HG03521 (cell line): ENCODE results near the gene ATP5IF1.

Source experiments
- ATAC-seq: cut with Tn5 transposase; IDR thresholded peaks from one replicate; pipeline ENCODE4 v1.9.1; 2021; ENCODE audit warnings: mild to moderate bottlenecking, moderate library complexity; ENCODE audit not compliant: unreplicated experiment

Gene ATP5IF1

GRCh38 chr1:28264897-28265296 is 29.0 kb downstream of the ATP5IF1 start:
- ATAC-seq = no peak

GRCh38 chr1:28265577-28265976 is 29.7 kb downstream of the ATP5IF1 start:
- ATAC-seq = no peak

GRCh38 chr1:28266920-28267322 is 31.0 kb downstream of the ATP5IF1 start:
- no peak for ATAC-seq

GRCh38 chr1:28267633-28268032 is 31.7 kb downstream of the ATP5IF1 start:
- ATAC-seq = no peak

GRCh38 chr1:28269529-28269928 is 33.6 kb downstream of the ATP5IF1 start:
- ATAC-seq = no peak

- ATAC-seq = no peak
Measured at GRCh38 chr1:28272215-28272852, 36.4 kb downstream of the ATP5IF1 start.

GRCh38 chr1:28273216-28273860 is 37.4 kb downstream of the ATP5IF1 start:
- no peak for ATAC-seq

GRCh38 chr1:28278763-28279162 is 42.8 kb downstream of the ATP5IF1 start:
- no peak for ATAC-seq

GRCh38 chr1:28279721-28280120 is 43.8 kb downstream of the ATP5IF1 start:
- no peak for ATAC-seq

GRCh38 chr1:28280501-28280900 is 44.6 kb downstream of the ATP5IF1 start:
- no peak for ATAC-seq

- ATAC-seq = no peak
Measured at GRCh38 chr1:28280977-28281381, 45.1 kb downstream of the ATP5IF1 start.

- no peak for ATAC-seq
Measured at GRCh38 chr1:28281608-28282425, 45.9 kb downstream of the ATP5IF1 start.

GRCh38 chr1:28282426-28283407 is 46.8 kb downstream of the ATP5IF1 start:
- no peak for ATAC-seq

- no peak for ATAC-seq
Measured at GRCh38 chr1:28286111-28286510, 50.2 kb downstream of the ATP5IF1 start.
